ENCODE data around the gene PJA1. TPM values are rescaled to one million over a fixed set of nuclear protein-coding genes. Genes with fewer than 3 reads are reported as not detected.

PJA1 gene
- polyA plus RNA-seq, 1 of the 3 experiments (the other 2 are of a cell fraction) = 16.5 TPM

GRCh38 chrX:69195810-69196209 lies 30.6 kb upstream of the PJA1 start:
- ChIA-PET CTCF (interaction anchor here (1.0 kb wide), 1 partner anchor 26 kb away, joined by 3 read pairs; no protein-coding TSS in a partner anchor), POLR2A (no interaction called here)
- no peaks in the 10 kb centered on the region for H4K20me1 ChIP-seq (ENCODE audit: insufficient read depth)
- no peak overlapping the region for H2AFZ ChIP-seq (ENCODE audit: low read depth)
- H3K4me1 ChIP-seq (ENCODE audit: control insufficient read depth in 1 of 2, insufficient read depth in 2 of 2, low read depth in 1 of 2, low read length in 1 of 2) = peaks cover 0 to 21% of the 10 kb centered on the region in 2 experiments; a peak in 1 of 4 replicates
- no peaks in the 10 kb centered on the region for H3K9me3 ChIP-seq
- H3F3A ChIP-seq (replicated peaks; ENCODE audit: insufficient read depth) = no peaks in the 10 kb centered on the region
- H3K27ac ChIP-seq (ENCODE audit: low read depth in 2 of 2, low read length in 1 of 2) = no peak overlapping the region
- H3K9ac ChIP-seq = no peak overlapping the region
- no peak overlapping the region for H3K4me2 ChIP-seq
- no peak overlapping the region for H3K4me3 ChIP-seq (ENCODE audit: low read depth in 2 of 2, low read length in 1 of 2)
- no peaks in the 10 kb centered on the region for H3K36me3 ChIP-seq (replicated peaks in 1 of 2; ENCODE audit: control insufficient read depth in 1 of 2, insufficient read depth in 2 of 2, low read length in 1 of 2)
- TF ChIP-seq FOSL2 (IDR thresholded peaks at IDR 0.05; ENCODE audit: borderline replicate concordance, low read depth) = no peak
- no peak for TF ChIP-seq PBX3 (IDR thresholded peaks at IDR 0.05)
- TF ChIP-seq GABPA (IDR thresholded peaks at IDR 0.05; ENCODE audit: low read depth) = no peak
- TF ChIP-seq YY1 (IDR thresholded peaks at IDR 0.05; ENCODE audit: low read depth) = no peak
- no peak for TF ChIP-seq MEF2A (IDR thresholded peaks at IDR 0.05; ENCODE audit: borderline replicate concordance, low read depth)
- TF ChIP-seq TAF1 (IDR thresholded peaks at IDR 0.05; ENCODE audit: borderline replicate concordance, low read depth, low read length) = no peak
- TF ChIP-seq SMC3 (IDR thresholded peaks at IDR 0.05; ENCODE audit: low read depth, low read length) = no peak
- TF ChIP-seq, protein P1, sequence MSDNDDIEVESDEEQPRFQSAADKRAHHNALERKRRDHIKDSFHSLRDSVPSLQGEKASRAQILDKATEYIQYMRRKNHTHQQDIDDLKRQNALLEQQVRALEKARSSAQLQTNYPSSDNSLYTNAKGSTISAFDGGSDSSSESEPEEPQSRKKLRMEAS (IDR thresholded peaks at IDR 0.05; ENCODE audit: low read depth) = no peak
- TF ChIP-seq RAD21 (IDR thresholded peaks at IDR 0.05; ENCODE audit: low read length) = no peak
- TF ChIP-seq ELF1 (IDR thresholded peaks at IDR 0.05) = no peak
- TF ChIP-seq IRF3 (IDR thresholded peaks at IDR 0.05; ENCODE audit: low read depth, low read length) = no peak
- no peak for TF ChIP-seq NRF1 (IDR thresholded peaks at IDR 0.05; ENCODE audit: low read depth, low read length)
- TF ChIP-seq EZH2phosphoT487 (IDR thresholded peaks at IDR 0.05; ENCODE audit: borderline replicate concordance, low read depth) = no peak
- TF ChIP-seq, protein P2, sequence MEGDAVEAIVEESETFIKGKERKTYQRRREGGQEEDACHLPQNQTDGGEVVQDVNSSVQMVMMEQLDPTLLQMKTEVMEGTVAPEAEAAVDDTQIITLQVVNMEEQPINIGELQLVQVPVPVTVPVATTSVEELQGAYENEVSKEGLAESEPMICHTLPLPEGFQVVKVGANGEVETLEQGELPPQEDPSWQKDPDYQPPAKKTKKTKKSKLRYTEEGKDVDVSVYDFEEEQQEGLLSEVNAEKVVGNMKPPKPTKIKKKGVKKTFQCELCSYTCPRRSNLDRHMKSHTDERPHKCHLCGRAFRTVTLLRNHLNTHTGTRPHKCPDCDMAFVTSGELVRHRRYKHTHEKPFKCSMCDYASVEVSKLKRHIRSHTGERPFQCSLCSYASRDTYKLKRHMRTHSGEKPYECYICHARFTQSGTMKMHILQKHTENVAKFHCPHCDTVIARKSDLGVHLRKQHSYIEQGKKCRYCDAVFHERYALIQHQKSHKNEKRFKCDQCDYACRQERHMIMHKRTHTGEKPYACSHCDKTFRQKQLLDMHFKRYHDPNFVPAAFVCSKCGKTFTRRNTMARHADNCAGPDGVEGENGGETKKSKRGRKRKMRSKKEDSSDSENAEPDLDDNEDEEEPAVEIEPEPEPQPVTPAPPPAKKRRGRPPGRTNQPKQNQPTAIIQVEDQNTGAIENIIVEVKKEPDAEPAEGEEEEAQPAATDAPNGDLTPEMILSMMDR (IDR thresholded peaks at IDR 0.05) = no peak
- no peak for TF ChIP-seq SIN3A (IDR thresholded peaks at IDR 0.05; ENCODE audit: borderline replicate concordance, low read depth, low read length)
- no peak for TF ChIP-seq RFX5 (IDR thresholded peaks at IDR 0.05; ENCODE audit: low read length)
- no peak for TF ChIP-seq EP300 (IDR thresholded peaks at IDR 0.05; ENCODE audit: borderline replicate concordance in 1 of 2, low read depth in 1 of 2, low read length in 1 of 2)
- no peak for TF ChIP-seq REST (IDR thresholded peaks at IDR 0.05; ENCODE audit: low read depth, low read length)
- no peak for TF ChIP-seq ZBTB33 (IDR thresholded peaks at IDR 0.05; ENCODE audit: borderline replicate concordance, low read depth)
- peaks cover 5% of the 10 kb centered on the region; the same call in 1 of the 2 replicates for H3K27me3 ChIP-seq (ENCODE audit: insufficient read depth)
- no peak for DNase-seq
- 20% methylated on average over 3 of the region's 3 CpGs for WGBS (ENCODE audit: low lambda C conversion rate)
- no peaks in the 10 kb centered on the region for H3K79me2 ChIP-seq (ENCODE audit: insufficient read depth)
- no peaks in the 10 kb centered on the region for H3K9me2 ChIP-seq
